Loucy (cell line): ENCODE results near the gene PDE11A.

ENCODE experiments used
- CTCF ChIP-seq: fragments of 200-600 bp; sonication (generic); conservative IDR thresholded peaks from 2 replicates; pipeline ENCODE4 v1.5.1; 2014; ENCODE audit warnings: mild to moderate bottlenecking, antibody characterized with exemption, low read length
- EZH2phosphoT487 ChIP-seq: fragments of 200-600 bp; IDR thresholded peaks from 2 replicates; pipeline ENCODE4 v1.6.1; 2018; ENCODE audit warnings: antibody characterized with exemption, mild to moderate bottlenecking, moderate library complexity, borderline replicate concordance

DNA sequence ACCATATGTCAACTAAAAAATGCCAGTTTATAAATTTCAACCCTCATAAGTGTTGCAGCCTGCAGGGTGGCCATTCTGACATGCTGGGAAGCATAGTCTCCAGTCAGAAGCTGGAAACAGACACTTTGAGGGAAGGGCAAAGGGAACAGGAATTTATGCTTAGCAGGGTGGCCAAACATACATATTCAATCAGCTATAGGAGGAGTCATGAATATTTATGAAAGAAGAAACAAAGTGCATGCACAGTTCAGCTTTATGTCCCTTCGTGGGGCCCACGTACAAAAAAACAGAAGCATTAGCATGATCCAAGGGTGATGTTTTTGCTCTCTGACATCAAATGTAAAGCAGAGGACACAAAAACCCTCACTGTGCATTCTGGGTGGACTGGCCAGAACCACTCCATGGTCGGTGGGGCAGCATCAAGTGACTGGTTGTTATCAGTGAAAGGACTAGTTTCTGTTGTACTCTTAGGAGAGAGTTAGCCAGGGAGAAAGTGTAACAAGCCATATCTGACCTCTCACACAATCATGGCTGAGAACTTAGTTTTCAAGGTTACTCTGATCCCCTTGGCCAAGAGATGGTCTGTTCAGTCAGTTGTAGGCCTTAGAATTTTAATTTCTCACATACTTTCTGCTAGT, 9.9 kb upstream of the PDE11A start:
- TF ChIP-seq CTCF (no peak), EZH2phosphoT487 (no peak)
